ENCODE measurements around the gene DHX34.
"Not testable (repeated sequence)": the region's sequence is repeated elsewhere in the genome, so short reads cannot be mapped to it uniquely, and the experiment has no call there.

The DHX34 gene, protein sequence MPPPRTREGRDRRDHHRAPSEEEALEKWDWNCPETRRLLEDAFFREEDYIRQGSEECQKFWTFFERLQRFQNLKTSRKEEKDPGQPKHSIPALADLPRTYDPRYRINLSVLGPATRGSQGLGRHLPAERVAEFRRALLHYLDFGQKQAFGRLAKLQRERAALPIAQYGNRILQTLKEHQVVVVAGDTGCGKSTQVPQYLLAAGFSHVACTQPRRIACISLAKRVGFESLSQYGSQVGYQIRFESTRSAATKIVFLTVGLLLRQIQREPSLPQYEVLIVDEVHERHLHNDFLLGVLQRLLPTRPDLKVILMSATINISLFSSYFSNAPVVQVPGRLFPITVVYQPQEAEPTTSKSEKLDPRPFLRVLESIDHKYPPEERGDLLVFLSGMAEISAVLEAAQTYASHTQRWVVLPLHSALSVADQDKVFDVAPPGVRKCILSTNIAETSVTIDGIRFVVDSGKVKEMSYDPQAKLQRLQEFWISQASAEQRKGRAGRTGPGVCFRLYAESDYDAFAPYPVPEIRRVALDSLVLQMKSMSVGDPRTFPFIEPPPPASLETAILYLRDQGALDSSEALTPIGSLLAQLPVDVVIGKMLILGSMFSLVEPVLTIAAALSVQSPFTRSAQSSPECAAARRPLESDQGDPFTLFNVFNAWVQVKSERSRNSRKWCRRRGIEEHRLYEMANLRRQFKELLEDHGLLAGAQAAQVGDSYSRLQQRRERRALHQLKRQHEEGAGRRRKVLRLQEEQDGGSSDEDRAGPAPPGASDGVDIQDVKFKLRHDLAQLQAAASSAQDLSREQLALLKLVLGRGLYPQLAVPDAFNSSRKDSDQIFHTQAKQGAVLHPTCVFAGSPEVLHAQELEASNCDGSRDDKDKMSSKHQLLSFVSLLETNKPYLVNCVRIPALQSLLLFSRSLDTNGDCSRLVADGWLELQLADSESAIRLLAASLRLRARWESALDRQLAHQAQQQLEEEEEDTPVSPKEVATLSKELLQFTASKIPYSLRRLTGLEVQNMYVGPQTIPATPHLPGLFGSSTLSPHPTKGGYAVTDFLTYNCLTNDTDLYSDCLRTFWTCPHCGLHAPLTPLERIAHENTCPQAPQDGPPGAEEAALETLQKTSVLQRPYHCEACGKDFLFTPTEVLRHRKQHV

DNA sequence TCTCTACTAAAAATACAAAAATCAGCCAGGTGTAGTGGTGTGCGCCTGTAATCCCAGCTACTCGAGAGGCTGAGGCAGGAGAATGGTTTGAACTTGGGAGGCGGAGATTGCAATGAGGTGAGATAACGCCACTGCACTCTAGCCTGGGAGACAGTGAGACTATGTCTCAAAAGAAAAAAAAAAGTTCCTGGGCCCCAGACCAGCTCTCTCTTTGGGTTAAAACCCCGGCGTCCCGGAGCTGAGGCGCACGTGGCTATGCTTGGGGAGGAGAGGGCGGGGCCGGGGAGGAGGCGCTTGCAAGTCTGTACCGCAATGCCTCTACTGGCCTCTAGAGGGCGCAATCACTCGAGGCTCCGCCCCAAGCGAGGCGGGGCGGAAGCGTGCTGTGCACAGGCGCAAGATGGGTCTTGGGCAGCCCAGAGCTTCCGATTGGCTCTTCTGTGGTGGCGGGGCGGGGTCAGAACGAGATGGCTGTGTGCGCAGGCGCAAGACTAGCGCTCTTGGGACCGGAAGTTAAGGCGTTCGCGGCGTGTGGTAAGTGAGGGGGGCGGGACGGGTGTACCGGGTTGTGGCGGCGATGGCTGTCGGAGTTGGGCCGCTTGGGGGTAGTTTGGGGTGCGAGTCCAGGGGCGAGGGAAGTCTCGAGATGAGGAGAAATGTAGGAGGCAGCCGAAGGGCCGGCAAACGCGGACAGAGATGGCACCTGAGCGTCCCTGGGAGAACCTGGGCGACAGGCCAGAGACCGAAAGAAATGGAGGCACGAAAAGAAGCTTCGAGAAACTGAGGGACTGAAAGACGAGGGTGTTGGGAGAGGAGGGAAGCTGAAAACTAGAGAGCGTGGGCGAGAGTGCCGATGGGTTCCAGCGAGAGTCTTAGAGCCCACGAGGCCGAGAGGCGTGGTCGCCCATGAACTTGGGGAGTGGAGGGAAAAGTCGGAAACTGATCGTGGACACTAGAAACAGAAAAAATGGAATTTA is at the start of gene DHX34:
TSS of gene DHX34 (plus strand) at position 497 of the 977 bp plus-strand sequence. CDS start 3,716 bp downstream, outside the sequence.
- peak; percentile 100 for DNase-seq (ENCODE audit: low spot score)

DNA sequence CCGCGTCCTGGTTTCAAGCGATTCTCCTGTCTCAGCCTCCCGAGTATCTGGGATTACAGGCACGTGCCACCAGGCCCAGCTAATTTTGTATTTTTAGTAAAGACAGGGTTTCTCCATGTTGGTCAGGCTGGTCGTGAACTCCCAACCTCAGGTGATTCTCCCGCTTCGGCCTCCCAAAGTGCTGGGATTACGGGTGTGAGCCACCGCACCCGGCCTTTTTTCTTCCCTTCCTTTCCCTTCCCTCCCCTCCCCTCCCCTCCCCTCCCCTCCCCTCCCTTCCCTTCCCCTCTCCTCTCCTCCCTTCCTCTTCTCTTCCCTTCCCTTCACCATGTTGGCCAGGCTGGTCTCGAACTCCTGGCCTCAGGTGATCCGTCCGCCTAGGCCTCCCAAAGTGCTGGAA is 48.2 kb upstream of the DHX34 start:
- DNase-seq (ENCODE audit: low spot score), result not testable (repeated sequence)

DNA sequence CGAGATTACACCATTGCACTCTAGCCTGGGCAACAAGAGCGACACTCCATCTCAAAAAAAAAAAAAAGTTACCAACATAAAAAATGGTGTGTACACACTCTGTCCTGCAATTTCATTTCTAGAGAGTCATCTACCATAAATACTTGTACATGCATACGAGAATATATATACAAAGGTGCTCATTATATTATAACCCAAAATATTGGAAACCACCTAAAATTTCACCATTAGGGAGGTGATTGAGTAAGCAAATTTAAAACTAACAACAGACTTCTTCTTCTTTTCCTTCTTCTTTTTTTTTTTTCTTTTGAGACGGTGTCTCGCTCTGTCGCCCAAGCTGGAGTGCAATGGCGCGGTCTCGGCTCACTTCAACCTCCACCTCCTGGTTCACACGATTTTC is 46.9 kb upstream of the DHX34 start:
- DNase-seq (ENCODE audit: low spot score), result no peak

DNA sequence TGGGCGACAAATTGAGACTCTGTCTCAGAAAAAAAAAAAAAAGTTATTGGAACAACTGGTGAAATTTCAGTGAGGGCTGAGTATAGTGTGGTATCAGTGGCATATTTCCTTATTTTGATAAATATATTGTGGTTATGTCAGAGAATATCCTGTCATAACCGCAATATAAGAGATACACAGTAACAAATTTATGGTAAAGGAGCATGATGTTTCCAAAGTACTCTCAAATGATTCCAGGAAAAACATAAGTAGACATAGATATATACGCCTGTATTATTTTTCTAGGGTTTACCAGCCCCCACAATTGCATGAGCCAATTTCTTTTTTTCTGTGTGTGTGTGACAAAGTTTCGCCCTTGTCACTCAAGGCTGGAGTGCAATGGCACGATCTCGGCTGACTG is 45.1 kb upstream of the DHX34 start:
- DNase-seq (ENCODE audit: low spot score), result no peak

DNA sequence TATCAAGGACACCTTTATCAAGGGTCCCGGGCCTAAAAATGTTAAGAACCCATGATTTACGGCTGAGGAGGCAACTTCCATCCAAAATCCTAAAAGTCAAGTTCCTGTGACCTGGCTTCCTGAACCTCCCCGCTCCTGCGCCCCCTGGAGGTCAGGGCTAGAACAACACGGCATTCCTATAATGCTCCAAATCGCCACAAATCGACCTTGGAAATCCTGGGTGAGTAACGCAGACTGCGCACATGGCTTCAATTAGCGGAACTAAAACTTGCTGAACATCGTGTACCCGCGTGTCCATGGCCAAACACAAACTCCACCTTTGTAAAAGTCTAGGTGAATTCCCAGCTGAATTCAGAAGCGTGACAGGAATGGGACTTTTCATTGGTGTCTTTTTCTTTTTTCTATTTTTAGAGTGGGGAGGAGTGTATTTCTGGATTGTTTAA is 43.8 kb upstream of the DHX34 start:
- DNase-seq (ENCODE audit: low spot score), result peak; percentile 84

DNA sequence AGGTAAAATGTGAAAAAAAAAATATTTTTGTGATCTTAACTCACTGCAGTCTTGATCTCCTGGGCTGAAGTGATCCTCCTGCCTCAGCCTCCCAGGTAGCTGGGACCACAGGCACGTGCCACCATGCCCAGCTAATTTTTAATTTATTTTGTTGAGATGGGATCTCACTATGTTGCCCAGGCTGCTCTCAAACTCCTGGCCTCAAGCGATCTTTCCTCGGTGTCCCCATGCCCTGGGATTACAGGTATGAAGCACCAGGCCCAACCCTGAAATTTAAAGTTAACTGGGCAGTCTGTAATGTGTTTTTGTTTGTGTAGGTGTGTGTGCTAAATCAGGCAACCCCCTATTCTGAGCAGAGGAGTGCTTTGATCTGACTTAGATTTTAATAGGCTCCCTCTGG is 42.8 kb upstream of the DHX34 start:
- DNase-seq (ENCODE audit: low spot score), result no peak

DNA sequence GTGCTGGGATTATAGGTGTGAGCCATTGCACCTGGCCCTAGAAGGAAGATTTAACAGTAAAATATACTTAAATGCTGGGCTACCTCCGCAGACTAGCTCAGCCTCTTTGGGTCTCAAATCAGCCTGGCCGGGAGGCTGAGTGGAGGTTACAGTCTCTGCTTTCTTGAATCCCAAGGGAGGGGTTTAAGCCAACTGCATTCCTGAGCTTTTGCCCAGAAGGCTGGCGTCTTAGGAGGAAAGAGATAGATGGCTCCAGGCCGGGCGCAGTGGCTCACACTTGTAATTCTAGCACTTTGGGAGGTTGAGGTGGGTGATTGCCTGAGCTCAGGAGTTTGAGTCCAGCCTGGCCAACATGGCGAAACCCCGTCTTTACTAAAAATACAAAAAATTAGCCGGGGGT is 40.1 kb upstream of the DHX34 start:
- no peak for DNase-seq (ENCODE audit: low spot score)

DNA sequence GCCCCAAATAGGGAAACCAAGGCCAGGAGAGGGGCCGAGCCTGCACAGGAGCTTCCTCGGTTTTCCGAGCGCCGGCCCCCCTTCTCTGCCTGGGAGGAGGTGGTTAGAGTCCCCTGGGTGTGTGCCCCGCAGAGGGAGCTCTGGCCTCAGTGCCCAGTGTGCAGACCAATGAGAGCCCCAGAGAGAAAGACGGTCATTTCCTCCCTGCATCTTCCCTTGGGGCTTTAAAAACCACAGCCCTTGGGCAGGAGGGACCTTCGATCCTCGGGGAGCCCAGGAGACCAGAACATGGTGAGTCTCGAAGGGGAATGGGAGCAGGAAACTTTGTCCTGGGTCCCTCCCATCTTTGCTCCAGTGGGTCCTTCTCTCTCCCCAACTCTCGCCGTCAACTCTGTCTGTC is 39.5 kb upstream of the DHX34 start, which contains the start of gene C5AR1:
TSS of gene C5AR1 (plus strand) at position 254 of the 400 bp plus-strand sequence. CDS start at position 289, 35 bp downstream.
- peak; percentile 62 for DNase-seq (ENCODE audit: low spot score)

DNA sequence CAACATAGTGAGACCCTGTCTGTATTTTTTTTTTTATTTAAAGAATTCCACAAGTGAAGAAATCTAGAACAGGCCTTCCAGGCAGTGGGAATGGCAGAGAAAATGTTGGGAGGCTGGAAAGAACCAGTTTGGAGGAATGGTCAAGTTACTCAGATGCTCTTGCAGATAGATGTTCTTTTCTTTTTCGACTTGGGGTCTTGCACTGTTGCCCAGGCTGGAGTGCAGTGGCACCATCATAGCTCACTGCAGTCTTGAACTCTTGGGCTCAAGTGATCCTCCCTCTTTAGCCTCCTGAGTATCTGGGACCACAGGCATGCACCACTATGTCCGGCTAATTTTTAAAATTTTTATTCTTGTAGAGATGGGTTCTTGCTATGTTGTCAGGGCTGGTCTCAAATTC is 38.8 kb upstream of the DHX34 start:
- no peak for DNase-seq (ENCODE audit: low spot score)

DNA sequence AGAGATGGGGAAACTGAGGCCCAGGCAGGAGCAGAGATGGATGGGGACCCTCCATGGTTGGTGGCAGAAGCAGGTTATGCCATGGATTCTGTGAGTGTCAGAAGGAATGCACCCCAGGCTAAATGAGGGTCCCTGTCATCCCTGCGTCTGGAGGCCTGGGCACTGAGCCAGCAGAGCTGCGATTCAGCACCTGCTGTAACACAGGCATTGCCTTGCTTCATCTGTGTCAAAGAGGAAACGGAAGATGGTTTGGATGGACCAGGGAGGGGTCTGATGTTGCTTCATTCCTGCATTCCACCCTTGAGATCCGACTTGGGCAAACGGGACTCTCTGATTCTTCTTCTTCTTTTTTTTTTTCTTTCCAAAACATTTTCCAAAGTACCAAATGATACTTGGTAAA is 38.3 kb upstream of the DHX34 start:
- DNase-seq (ENCODE audit: low spot score), result no peak

DNA sequence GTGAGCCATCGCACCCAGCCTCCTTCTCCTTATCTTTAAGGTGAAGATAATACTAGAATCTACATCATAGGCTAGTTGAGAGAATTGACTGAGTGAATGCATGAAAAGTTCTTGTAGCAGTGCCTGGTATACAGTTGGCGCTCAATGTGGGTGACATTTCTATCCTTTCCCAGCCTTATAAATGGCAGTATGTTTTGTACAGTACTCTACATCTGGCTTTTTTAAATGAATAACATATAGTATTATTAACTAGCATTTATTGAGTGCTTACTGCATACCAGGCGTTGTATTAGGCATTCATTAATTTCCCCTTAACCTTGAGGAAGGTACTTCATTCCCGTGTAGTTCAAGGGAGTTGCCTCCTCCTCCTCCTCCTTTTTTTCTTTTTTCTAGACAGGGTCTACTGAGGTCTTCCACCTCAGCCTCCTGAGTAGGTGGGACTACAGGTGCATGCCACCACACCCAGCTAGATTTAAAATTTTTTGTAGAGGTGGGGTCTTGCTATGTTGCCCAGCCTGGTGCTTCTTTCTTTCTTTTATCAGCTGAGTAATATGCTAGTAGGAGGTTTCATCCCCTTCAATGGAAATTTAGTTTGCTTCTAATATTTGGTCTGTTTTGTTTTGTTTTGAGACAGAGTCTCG is 36.6 kb upstream of the DHX34 start:
- no peak for DNase-seq (ENCODE audit: low spot score)

DNA sequence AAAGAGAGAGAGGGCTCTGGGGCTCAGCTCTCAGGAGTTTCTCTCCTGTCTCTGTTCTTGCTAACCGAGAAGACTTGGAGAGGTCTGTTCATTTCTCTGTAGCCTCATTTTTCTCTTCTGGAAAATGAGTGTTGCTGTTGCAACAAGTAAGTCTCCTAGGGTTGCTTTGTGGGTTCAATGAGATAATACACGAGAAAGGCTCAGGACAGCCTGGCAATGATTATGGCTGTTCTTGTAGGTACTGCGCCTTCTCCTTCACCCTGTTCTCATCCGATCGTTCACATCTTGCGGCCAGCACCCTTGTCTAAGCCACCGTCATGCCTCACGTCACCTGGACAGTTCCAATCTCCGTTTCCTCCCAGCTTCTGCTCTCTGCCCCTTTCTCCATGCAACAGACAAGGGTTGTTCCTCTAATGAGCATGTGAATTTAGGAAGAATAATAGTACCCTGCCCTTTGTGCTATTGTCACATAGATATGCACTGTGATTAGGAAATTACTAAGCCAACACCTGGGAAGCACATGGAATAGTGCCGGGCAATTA is 35.3 kb upstream of the DHX34 start:
- DNase-seq (ENCODE audit: low spot score), result no peak

DNA sequence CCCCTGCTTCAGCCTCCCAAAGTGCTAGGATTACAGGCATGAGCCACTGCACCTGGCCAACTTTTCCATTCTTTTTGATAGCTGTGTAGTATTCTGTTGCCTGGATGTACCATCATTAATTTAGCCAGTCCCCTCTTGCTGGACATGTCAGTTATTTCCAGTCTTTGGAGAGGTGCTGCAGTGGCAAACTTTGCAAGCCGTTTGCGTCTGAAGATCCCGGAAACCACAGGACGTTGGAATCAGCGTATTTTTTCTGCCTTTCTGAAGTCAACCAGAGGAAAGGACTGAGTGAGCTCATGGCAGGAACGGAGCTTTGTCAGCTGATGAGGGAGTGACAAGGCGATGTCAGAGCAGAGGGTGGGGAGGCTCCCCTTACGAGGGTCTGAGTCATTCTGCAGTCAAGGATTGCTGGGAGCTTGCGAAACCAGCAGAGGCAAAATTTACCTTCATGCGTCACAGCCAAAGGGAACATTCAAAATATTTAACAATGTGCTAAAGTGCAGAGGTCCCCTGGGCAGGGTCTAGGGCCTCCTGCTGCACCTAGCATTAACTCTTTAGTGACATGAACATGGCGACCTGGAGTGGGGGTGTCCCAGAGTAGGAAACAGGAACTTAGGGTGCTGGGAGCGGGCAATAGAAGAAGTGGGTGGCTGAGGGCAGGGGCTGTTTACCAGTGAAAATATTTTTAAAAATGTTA is 33.8 kb upstream of the DHX34 start:
- DNase-seq (ENCODE audit: low spot score), result peak; percentile 89

DNA sequence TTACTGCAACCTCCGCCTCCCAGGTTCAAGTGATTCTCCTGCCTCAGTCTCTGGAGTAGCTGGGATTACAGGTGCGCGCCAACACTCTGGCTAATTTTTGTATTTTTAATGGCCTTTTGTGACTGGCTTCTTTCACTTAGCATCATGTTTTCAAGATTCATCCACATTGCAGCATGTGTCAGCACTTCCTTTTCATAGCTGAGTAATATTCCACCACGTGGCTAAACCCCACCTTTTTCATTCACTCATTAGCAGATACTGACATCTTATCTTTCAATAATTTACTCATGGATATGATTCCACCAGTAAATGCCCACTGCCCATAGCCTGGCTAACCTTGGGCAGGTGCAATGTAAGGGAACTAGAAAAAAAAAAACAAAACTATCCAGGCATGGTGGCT is 32.6 kb upstream of the DHX34 start:
- DNase-seq (ENCODE audit: low spot score), result peak; percentile 72

DNA sequence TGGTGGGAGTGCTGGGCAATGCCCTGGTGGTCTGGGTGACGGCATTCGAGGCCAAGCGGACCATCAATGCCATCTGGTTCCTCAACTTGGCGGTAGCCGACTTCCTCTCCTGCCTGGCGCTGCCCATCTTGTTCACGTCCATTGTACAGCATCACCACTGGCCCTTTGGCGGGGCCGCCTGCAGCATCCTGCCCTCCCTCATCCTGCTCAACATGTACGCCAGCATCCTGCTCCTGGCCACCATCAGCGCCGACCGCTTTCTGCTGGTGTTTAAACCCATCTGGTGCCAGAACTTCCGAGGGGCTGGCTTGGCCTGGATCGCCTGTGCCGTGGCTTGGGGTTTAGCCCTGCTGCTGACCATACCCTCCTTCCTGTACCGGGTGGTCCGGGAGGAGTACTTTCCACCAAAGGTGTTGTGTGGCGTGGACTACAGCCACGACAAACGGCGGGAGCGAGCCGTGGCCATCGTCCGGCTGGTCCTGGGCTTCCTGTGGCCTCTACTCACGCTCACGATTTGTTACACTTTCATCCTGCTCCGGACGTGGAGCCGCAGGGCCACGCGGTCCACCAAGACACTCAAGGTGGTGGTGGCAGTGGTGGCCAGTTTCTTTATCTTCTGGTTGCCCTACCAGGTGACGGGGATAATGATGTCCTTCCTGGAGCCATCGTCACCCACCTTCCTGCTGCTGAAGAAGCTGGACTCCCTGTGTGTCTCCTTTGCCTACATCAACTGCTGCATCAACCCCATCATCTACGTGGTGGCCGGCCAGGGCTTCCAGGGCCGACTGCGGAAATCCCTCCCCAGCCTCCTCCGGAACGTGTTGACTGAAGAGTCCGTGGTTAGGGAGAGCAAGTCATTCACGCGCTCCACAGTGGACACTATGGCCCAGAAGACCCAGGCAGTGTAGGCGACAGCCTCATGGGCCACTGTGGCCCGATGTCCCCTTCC is 28.9 kb upstream of the DHX34 start:
- no peak for DNase-seq (ENCODE audit: low spot score)

DNA sequence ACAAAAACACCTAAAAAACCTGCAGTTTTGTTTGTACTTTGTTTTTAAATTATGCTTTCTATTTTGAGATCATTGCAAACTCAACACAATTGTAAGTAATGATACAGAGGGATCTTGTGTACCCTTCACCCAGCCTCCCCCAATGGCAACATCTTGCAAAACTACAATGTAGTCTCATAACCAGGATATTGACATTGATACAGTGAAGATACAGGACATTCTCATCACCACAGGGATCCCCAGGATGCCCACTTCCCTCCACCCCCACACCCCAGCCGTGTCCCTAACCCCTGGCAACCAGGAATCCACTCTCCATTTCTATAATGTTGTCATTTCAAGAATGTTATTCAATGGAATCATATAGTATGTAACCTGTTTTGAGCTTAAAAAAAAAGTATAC is 27.5 kb upstream of the DHX34 start:
- no peak for DNase-seq (ENCODE audit: low spot score)

DNA sequence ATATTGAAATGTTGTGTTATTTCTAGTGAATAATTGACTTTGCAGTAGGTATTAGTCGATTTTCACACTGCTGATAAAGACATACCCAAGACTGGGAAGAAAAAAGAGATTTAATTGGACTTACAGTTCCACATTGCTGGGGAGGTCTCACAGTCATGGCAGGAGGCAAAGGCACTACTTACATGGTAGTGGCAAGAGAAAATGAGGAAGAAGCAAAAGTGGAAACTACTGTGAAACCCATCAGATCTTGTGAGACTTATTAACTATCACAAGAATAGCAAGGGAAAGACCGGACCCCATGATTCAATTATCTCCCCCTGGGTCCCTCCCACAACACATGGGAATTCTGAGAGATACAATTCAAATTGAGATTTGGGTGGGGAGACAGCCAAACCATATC is 27.1 kb upstream of the DHX34 start:
- DNase-seq (ENCODE audit: low spot score), result no peak

DNA sequence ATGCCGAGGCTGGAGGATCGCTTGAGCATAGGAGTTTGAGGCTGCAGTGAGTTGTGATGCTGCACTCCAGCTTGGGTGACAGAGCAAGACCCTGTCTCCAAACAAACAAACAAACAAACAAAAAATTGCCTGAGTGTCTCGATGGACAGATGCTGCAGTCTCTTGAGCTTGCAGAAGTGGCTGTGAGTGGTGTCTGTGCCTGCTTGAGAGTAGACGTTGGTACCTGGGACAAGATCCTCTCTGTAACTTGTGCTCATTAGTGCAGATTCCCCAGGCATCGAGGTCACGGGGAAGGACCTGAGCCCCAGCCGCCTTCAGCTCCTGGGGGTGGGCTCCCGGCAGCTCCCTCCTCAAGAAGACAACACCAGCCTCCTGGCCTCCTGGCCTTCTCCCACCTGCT is 25.7 kb upstream of the DHX34 start:
- no peak for DNase-seq (ENCODE audit: low spot score)

DNA sequence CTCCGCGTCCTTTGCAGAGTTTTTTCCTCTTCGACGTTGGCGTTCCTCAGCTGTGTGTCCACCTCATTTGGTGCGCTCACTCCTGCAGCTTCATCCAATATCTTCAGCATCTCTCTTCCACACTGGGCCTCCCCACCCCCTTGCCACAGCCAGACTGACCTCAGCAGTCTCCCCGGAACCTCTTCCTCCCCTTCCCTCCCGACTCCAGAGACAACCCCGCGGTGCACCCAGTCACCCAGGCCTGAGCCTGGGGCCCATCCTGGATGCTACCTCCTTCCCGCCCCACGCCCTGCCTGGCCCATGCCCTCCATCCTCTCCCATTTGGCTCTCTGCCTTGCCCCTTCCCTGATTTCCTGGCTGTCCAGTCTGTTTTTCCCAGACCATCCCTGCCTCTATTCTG is 25.2 kb upstream of the DHX34 start:
- no peak for DNase-seq (ENCODE audit: low spot score)

Data from hematopoietic multipotent progenitor cell treated with erythropoietin and hydrocortisone succinate and interleukin-3 and kit ligand, for 17 days (in vitro differentiated cells).